Loucy (cell line): ENCODE measurements around the gene SOCS4.

ENCODE experiments used
- EZH2phosphoT487 ChIP-seq: fragments of 200-600 bp; IDR thresholded peaks from 2 replicates; pipeline ENCODE4 v1.6.1; 2018; ENCODE audit warnings: antibody characterized with exemption, mild to moderate bottlenecking, moderate library complexity, borderline replicate concordance
- TF ChIP-seq, protein P1 (sequence below): fragments of 200-600 bp; sonication (generic); conservative IDR thresholded peaks from 2 replicates; pipeline ENCODE4 v1.5.1; 2014; ENCODE audit warnings: mild to moderate bottlenecking, antibody characterized with exemption, low read length

DNA sequence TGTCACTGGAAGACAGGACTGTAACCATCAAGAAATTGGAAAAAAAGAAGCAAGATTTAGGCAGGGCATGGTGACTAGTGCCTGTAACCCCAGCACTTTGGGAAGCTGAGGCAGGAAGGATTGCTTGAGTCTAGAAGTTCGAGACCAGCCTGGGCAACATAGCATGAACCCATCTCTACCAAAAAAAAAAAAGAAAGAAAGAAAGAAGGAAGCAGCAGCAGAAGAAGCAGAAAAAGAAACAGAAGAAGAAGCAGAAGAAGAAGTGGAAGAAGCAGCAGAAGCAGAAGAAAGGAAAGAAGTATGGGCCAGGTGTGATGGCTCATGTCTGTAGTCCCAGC lies 71.5 kb downstream of the SOCS4 start:
- TF ChIP-seq, protein P1, sequence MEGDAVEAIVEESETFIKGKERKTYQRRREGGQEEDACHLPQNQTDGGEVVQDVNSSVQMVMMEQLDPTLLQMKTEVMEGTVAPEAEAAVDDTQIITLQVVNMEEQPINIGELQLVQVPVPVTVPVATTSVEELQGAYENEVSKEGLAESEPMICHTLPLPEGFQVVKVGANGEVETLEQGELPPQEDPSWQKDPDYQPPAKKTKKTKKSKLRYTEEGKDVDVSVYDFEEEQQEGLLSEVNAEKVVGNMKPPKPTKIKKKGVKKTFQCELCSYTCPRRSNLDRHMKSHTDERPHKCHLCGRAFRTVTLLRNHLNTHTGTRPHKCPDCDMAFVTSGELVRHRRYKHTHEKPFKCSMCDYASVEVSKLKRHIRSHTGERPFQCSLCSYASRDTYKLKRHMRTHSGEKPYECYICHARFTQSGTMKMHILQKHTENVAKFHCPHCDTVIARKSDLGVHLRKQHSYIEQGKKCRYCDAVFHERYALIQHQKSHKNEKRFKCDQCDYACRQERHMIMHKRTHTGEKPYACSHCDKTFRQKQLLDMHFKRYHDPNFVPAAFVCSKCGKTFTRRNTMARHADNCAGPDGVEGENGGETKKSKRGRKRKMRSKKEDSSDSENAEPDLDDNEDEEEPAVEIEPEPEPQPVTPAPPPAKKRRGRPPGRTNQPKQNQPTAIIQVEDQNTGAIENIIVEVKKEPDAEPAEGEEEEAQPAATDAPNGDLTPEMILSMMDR: no peak
- no peak for TF ChIP-seq EZH2phosphoT487
